ENCODE measurements around the gene APOBEC4. TPM values are rescaled to one million over a fixed set of nuclear protein-coding genes. Genes with fewer than 3 reads are reported as not detected.

The APOBEC4 gene
- total and polyA plus RNA-seq, 2 of the 8 experiments (the other 6 are each of a cell fraction or from before 2014, with no cell fraction given) = not detected

GRCh38 chr1:183678819-183679218 lies 25.7 kb upstream of the APOBEC4 start:
- CTCF ChIA-PET (ENCODE audit: partially characterized antibody) = interaction anchor here (0.8 kb wide), 1 partner anchor 24 kb away, joined by 3 read pairs; no protein-coding TSS in a partner anchor
- no peak for TF ChIP-seq RNF2 (IDR thresholded peaks at IDR 0.05; ENCODE audit: borderline replicate concordance, low read depth, low read length, missing control alignments, poor library complexity, severe bottlenecking)
- no peak for TF ChIP-seq POLR2AphosphoS5 (IDR thresholded peaks at IDR 0.05; ENCODE audit: low read depth, low read length)
- no peak for TF ChIP-seq EZH2 (IDR thresholded peaks at IDR 0.05; ENCODE audit: low read depth, low read length, severe bottlenecking)
- TF ChIP-seq HDAC6 (IDR thresholded peaks at IDR 0.05; ENCODE audit: low read depth, low read length) = no peak
- TF ChIP-seq CBX5 (IDR thresholded peaks at IDR 0.05; ENCODE audit: low read depth, low read length) = no peak
- TF ChIP-seq POLR2A (IDR thresholded peaks at IDR 0.05; ENCODE audit: control extremely low read depth in 1 of 2, low read depth in 2 of 2, low read length in 2 of 2) = no peak
- no peak for TF ChIP-seq ATF2 (IDR thresholded peaks at IDR 0.05; ENCODE audit: low read length)
- no peak for TF ChIP-seq SRF (IDR thresholded peaks at IDR 0.05; ENCODE audit: low read depth, low read length)
- no peak for TF ChIP-seq RAD21 (IDR thresholded peaks at IDR 0.05 in 1 of 2, conservative IDR thresholded peaks at IDR 0.05 in 1 of 2; ENCODE audit: low read depth in 2 of 2, low read length in 2 of 2)
- TF ChIP-seq USF2 (IDR thresholded peaks at IDR 0.05; ENCODE audit: low read length) = no peak

More at GRCh38 chr1:183678819-183679218, 25.7 kb upstream of the APOBEC4 start:
- Histone ChIP-seq H3K27ac (ENCODE audit: low read depth, low read length) (no peak overlapping the region), H4K5ac (ENCODE audit: insufficient read length, low read depth, low read length) (no peak overlapping the region), H3K4ac (replicated peaks; ENCODE audit: insufficient read length, low read depth, low read length) (no peak overlapping the region), H3K23me2 (ENCODE audit: low read depth, low read length) (no peaks in the 10 kb centered on the region), H4K91ac (replicated peaks; ENCODE audit: insufficient read length, low read length) (no peak overlapping the region), H4K20me1 (replicated peaks in 1 of 2; ENCODE audit: control insufficient read depth in 1 of 2, insufficient read depth in 2 of 2, low read length in 2 of 2) (no peaks in the 10 kb centered on the region), H2BK5ac (ENCODE audit: low read depth, low read length) (no peak overlapping the region), H3K79me2 (ENCODE audit: control insufficient read depth in 1 of 2, insufficient read depth in 2 of 2, low read length in 2 of 2) (no peaks in the 10 kb centered on the region), H3K18ac (ENCODE audit: extremely low read depth, low read length) (no peak overlapping the region), H3K36me3 (ENCODE audit: control insufficient read depth in 2 of 4, insufficient read depth in 4 of 4, low read length in 3 of 4) (no peaks in the 10 kb centered on the region), H4K8ac (ENCODE audit: extremely low read depth, insufficient read depth, low read length) (no peak overlapping the region), H3K23ac (ENCODE audit: insufficient read length) (no peak overlapping the region), H2AK5ac (ENCODE audit: low read depth, low read length) (no peak overlapping the region), H3K14ac (ENCODE audit: insufficient read length) (no peak overlapping the region), H3K9me3 (ENCODE audit: insufficient read depth in 2 of 2, low read depth in 1 of 2, low read length in 1 of 2) (no peaks in the 10 kb centered on the region), H2BK20ac (ENCODE audit: low read length) (no peak overlapping the region), H3K79me1 (ENCODE audit: low read depth, low read length) (no peaks in the 10 kb centered on the region), H2BK12ac (ENCODE audit: low read depth, low read length) (no peak overlapping the region), H3K27me3 (replicated peaks in 1 of 4; ENCODE audit: control insufficient read depth in 3 of 4, extremely low read depth in 1 of 4, insufficient read depth in 3 of 4, low read length in 3 of 4) (no peaks in the 10 kb centered on the region), H3K56ac (replicated peaks; ENCODE audit: insufficient read length, low read depth, low read length) (no peak overlapping the region), H3K9ac (replicated peaks in 1 of 4; ENCODE audit: extremely low read depth in 1 of 4, low read depth in 3 of 4, low read length in 3 of 4) (no peak overlapping the region), H2AFZ (ENCODE audit: low read length) (no peak overlapping the region), H3K4me1 (replicated peaks in 1 of 4; ENCODE audit: control insufficient read depth in 3 of 4, insufficient read depth in 4 of 4, low read length in 3 of 4) (0 out of 7 replicates have a peak, but pooled peaks cover 0 to 2% (median 0%) of the 10 kb centered on the region in 4 experiments), H3K4me2 (ENCODE audit: insufficient read depth in 1 of 2, low read depth in 2 of 2, low read length in 2 of 2) (no peak overlapping the region), H3K4me3 (ENCODE audit: extremely low read depth in 1 of 4, insufficient read depth in 2 of 4, low read depth in 3 of 4, low read length in 4 of 4) (no peak overlapping the region), H2BK15ac (ENCODE audit: low read length) (no peak overlapping the region), H2BK120ac (replicated peaks; ENCODE audit: low read depth, low read length) (no peak overlapping the region)
- no peak for DNase-seq (ENCODE audit: low read depth in 1 of 2, low spot score in 2 of 2)
- POLR2A ChIA-PET (ENCODE audit: partially characterized antibody) = no interaction called here
- FAIRE-seq = no peak
- WGBS, 2 experiments (ENCODE audit: extremely low coverage in 1 of 2, insufficient coverage in 1 of 2, insufficient read length in 1 of 2, insufficient replicate concordance in 2 of 2, low coverage in 1 of 2, low lambda C conversion rate in 2 of 2, missing lambda C conversion rate in 1 of 2) = 83% methylated on average over 3 of the region's 3 CpGs; no CpG with 5 or more reads in 1 of the 2 experiments
